Vagina (tissue), 2 donors: ENCODE results near the gene EFCC1.

Experiments
- CTCF ChIP-seq, 3 experiments: fragments of 450-650 bp in 2 of 3; fragments of 200-600 bp in 1 of 3; sonication (generic) in 1 of 3; IDR thresholded peaks; one replicate each; pipeline ENCODE4 v1.5.1; 2017 to 2019; ENCODE audit warnings: antibody characterized with exemption in 3 of 3, mild to moderate bottlenecking in 2 of 3, moderate library complexity in 2 of 3
- POLR2AphosphoS5 ChIP-seq, 2 donors: sonication (generic); formaldehyde crosslinking; IDR thresholded peaks; one replicate each; pipeline ENCODE4 v1.9.0; 2017; ENCODE audit warnings: antibody characterized with exemption in 2 of 2, mild to moderate bottlenecking in 2 of 2, low read depth in 1 of 2; ENCODE audit not compliant: insufficient read depth in 1 of 2

DNA sequence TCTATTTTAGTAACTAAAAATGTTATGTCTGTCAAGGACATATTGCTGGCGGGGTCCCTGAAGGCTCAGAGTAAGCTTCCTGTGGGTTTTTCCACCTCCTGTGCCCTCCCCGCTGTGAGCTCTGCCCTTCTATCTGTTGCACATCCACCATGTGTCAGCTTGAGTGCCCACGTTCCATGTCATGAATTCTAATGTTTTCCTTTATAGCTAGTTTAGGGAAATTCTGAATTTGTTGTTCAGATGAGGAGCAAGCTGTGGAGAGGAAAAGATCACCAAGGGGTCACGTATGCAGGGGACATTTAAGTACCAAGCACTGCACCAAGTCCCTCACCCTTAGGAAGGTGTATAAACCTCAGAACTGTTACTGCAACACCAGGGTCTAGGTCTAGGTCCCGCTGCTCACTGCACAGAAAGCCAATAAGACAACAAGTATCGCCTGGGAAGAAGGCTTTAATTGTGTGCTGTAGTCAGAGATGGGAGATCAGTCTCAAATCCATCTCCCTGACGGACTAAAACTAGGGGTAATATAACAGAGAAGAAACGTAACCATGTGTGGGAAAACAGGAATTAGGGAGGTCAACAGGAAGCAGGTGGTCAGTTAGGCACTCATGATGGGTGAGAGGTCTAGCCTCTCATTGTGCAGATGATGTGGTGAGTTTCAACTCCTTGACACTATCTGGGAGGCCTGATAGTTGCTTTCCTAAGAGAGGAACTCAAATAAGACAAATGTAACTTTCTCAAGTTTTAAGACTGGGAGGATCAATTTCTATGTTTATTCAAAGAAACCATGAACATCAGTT is 69.2 kb downstream of the EFCC1 start:
- TF ChIP-seq CTCF (IDR thresholded peaks at IDR 0.05) (no peak), POLR2AphosphoS5 (IDR thresholded peaks at IDR 0.05; ENCODE audit: insufficient read depth in 1 of 2, low read depth in 1 of 2) (no peak)
